CD4-positive, alpha-beta T cell treated with Interleukin-4 for 4 hours (primary cell): ENCODE data around the gene SLC1A5.
A peak's percentile ranks its signal among the peaks of the same experiment; 100 is the strongest.
"Not testable (repeated sequence)": the region's sequence is repeated elsewhere in the genome, so short reads cannot be mapped to it uniquely, and the experiment has no call there.

Source experiments
- DNase-seq: peaks from one replicate; pipeline ENCODE4 v3.0.0-alpha.2; 2020

The SLC1A5 gene

GRCh38 chr19:46788262-46788967 lies at the start of gene SLC1A5:
SLC1A5 (minus strand) TSS chr19:46788594; CDS start chr19:46787965, 629 bp downstream.
- DNase-seq: peak; percentile 97

DNA sequence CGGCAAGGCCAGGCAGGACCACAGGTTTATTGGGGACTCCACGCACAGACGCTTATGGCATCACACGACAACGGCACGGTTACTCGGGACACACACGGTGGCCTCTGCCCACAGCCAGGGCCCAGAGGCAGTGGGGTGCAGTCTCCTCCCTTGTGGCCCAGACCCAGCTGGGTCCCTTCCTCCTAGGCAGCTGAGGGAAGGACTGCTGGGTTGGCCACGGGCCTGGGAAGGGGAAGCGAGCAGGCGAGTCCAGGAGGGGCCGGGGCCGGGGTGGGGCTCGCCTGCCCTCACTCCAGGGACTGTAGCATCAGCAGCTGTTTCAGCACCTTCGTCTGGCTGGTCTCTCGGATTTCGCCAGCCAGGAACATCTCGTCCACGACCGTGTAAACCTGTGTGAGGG lies 49.8 kb upstream of the SLC1A5 start:
- no peak for DNase-seq

GRCh38 chr19:46834984-46835383 lies 46.6 kb upstream of the SLC1A5 start:
- no peak for DNase-seq

DNA sequence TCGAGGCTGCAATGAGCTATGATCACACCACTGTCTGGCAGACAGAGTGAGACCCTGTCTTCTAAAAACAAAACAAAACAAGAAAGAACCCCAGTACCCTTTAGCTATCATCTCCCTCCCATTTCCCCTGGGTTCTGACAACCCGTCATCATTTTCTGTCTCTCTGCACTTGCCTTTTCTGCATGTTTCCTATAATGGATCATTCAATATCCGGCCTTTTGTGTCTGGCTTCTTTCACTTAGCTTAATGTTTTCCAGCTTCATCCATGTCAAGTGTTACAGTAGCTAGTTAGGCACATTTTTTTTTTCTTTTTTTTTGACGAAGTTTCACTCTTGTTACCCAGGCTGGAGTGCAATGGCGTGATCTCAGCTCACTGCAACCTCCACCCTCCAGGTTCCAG lies 45.7 kb upstream of the SLC1A5 start:
- no peak for DNase-seq

GRCh38 chr19:46830864-46831263 lies 42.5 kb upstream of the SLC1A5 start:
- no peak for DNase-seq

DNA sequence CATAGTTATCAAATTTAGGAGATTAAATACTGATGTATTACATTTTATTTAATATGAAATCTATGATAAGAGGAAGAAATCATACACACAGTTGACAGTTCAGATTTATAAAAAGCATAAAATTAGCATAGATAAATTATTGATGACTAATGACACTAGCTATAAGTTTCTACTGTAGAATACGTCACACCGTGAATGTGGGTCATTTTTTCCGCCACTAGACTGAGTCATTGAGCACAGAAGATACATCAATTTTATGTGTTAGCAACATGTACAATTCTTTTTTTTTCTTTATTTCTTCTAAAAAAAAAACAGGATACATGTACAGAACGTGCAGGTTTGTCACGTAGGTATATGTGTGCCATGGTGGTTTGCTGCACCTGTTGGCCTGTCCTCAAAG lies 40.1 kb upstream of the SLC1A5 start:
- no peak for DNase-seq

DNA sequence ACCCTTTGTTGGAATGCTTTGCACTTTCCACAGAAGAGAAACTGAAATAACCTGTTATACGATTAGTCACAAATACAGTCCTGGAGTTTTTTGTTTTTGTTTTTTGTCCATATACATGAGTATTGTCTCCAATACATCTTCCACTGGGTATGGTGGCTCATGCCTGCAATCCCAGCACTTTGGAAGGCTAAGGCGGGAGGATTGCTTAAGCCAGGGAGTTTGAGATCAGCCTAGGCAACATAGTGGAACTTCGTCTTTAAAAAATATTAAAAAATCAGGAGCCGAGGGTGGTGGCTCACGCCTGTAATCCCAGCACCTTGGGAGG lies 37.3 kb upstream of the SLC1A5 start:
- DNase-seq: no peak

DNA sequence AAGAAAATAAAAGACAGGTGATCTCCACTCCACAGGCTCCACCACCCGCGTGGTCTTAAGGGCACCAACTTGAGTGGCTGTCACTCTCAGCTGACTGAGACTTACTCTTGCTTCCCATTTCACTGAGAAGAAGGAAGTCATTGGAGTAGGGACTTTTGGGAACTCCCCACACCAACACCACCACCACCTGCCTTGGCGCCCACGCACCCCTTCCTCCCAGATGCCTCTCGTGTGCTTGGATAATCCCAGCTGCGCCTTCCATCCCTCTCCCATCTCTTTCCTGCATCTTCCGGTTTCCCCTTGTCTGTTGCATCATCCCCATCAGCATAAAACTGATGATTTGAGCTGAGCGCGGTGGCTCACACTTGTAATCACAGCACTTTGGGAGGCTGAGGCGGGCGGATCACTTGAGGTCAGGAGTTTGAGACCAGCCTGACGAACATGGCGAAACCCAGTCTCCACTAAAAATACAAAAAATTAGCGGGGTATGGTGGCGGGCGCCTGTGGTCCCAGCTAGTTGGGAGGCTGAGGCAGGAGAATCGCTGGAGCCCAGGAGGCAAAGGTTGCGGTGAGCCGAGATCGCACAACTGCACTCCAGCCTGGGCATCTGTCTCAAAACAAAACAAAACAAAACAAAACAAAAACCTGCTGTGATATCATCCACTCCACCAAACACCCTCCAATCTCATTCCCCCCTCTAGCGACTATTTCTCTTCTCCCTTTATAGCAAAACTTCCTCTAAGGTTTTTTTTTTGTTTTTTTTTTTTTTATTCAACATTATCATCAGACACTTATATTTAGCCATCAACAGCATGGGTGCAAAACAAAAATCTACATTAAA lies 36.7 kb upstream of the SLC1A5 start:
- no peak for DNase-seq

- no peak for DNase-seq
Observed at GRCh38 chr19:46823049-46823448, 34.7 kb upstream of the SLC1A5 start.

GRCh38 chr19:46822410-46822787 lies 34.0 kb upstream of the SLC1A5 start:
- not testable (repeated sequence) for DNase-seq

DNA sequence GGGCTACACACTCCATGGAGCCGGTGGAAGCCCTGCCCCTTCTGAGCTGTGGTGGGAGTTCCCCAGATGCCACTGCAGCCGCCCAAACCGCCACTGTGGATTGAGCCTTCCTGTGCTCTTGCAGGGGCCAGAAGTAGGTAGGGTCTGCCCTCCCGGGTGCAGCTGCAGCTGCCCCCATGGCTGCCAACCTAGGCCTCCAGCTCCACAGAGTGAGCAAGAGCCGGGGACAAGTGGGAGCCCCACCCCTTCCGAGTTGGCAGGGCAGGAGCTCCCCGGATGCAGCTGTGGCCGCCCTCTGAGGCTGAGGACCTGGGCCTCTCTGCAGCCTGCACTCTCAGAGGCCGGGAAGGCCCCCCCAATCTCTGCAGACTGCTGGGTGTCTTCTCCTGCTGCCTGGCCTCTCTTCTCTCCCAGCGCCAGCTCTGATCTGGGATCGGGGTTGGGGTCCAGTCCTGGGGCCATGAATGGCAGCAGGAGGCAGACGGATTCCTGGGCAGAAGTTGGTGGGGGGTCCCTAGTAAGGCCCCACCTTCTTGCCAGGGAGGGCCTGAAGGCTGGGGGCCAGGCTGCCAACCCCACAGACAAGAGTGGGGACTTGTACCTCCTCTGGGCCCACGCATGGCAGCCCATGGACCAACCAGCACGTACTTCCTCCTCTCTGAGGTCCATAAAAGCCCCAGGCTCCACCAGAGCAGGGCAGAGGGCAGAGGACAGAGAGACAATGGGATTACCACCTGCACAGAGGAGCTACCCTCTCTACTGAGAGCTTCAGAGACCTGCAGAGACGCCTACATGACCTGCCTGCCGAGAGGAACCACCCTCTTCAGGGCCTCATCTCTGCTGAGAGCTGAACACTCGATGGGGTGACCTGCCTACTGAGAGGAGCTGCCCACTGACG lies 33.4 kb upstream of the SLC1A5 start:
- DNase-seq: peak; percentile 64

DNA sequence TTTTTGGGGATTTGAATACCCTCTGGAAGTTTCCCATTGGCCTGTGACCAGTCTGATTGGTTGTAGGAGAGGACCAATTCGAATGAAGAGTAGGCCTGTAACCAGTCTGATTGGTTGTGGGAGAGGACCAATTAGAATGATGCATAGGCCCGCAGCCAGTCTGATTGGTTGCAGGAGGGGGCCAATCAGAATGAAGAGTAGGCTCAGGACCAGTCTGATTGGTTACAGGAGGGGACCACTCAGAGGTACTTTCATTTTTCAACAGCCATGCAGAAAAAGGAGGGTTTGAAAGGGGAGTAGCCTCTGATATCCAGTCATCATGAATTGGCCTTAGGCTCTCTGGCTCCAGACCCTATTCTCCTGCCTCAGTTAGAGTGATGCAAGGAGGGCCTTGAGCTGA lies 30.4 kb upstream of the SLC1A5 start:
- no peak for DNase-seq

- DNase-seq: no peak
Observed at GRCh38 chr19:46815833-46816627, 27.6 kb upstream of the SLC1A5 start.

DNA sequence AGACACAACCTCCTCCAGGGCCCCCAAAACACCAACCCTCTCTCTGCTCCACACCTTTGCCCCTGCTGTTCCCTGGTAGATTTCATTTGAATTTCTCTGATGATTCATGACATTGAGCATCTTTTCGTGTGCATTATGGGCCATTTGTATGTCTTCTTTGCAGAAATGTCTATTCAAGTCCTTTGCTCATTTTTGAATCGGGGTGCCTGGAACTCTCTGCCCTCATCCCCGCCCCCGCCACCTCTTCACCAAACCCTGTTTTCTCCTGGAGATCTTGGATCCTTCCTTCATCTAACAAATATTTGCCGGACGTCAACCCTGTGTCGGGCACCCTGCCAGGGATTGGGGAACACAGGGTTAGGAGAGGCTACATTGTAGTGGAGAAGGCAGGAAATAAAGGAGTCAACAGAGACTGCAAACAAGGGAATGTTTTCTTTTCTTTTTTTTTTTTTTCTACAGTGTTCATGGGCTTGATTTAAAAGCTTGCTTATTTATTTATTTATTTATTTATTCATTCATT lies 25.5 kb upstream of the SLC1A5 start:
- no peak for DNase-seq

DNA sequence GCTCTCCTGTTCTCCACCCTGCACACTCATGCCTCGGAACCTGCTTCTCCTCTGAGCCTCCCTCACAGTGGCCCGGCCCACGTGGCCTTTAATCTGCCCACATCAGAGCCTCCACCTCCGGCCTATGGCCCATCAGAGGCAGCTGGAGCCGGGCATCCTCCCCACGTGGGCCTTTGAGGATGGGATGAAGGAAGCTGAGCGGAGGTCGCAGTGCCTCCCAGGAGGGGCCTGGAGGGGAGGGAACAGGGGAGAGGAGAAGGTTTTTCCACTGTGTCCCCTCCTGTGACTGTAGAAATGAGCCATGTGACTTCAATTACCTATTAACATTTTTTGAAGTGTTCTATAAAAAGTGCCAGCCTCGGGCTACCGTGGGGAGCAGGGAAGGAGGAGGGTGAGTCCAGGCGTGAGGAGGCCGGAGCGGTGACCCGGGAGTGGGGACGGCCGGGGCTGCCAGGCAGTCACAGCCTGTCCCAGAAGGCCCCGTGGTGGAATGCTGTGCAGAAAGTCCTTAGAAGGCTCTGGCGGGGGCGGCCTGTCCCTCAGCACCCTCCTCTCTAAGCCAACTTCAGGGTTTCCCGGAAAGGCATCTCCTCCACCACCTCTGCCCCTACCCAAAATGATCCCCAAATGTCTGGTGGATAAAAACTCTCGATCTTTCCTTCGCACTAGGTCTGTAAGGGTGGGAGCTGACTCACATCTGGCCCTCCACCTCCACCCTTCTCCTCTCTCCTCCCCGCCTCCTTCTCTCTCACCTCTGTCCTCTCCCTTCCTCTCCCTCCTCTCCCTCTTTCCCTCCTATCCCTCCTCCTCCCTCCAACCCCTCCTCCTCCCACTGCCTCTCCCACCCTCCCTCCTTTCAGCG lies 24.8 kb upstream of the SLC1A5 start:
- DNase-seq: no peak

DNA sequence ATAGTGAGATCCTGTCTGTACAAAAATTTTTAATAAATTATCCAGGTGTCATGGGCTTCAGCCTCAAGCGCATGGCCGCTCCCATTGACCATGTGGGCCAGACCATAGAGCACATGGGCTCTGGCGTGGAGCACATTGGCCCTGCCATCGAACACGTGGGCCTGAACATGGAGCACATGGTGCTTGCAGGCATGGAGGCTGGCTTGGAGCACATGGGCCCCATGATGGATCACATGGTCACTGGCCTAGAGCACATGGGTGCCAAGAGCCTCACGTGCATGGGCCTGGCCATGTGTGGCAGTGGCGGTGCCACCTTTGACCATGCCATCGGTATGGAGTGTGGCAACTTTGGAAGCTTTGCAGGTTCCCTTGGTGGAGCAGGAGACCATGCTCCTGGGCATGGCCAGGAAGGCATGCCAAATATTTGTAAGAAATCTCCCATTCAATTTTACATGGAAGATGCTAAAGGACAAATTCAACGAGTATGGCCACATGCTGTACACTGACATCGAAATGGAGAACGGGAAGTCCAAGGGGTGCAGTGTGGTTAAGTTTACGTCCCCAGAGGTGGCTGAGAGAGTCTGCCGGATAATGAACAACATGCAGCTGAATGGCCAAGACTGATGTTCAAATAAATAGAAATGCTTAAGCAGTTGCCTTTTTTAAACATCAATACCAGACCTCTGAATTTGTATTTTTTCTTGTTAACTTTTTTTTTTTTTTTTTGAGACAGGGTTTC lies 21.3 kb upstream of the SLC1A5 start:
- no peak for DNase-seq

DNA sequence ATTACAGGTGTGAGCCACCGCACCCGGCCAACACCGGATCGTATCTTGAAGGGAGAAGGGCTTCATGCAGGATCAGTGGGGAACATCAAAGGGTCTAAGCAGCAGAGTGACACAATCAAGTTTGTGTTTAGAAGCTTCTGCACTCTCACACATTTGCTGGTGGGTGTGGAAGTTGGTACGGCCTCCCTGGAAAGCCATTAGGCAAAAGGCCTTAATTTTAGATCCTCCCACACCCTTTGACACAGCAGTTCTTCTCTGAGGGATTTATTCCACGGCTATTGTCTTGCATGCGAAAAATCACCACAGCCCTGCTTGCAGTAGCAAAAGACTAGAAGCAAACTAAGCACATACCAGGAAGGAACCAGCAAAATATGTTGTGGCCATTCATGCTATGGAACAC lies 18.3 kb upstream of the SLC1A5 start:
- DNase-seq: no peak

DNA sequence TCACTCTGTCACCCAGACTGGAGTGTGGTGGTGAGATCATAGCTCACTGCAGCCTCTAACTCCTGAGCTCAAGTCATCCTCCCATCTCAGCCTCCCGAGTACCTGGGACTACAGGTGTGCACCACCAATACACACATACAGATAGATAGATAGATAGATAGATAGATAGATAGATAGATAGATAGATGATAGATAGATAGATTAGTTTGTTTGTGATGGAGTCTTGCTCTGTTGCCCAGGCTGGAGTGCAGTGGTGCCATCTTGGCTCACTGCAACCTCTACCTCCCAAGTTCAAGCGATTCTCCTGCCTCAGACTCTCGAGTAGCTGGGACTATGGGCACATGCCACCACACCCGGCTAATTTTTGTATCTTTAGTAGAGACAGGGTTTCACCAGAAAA lies 16.0 kb upstream of the SLC1A5 start:
- DNase-seq: not testable (repeated sequence)

- DNase-seq: no peak
Observed at GRCh38 chr19:46803555-46803954, 15.2 kb upstream of the SLC1A5 start.

DNA sequence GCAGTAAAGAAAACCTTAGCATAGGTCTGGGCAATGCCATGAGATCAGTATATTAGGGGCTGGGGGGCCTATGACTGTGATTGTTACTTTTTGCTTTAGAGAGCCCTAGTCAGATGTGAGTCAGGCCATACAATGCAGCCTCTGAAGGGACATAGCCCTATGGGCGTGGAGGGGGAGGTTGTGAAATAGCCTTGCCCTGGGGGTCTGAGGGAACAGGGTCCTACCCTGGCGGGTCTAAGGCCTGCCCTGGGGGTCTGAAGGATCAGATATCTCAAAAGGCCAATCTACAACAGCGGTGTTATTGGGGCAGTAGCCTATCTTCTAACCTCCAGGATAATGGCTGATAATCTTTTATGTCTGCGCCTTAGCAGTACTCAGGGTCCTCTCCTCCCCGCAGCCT lies 13.8 kb upstream of the SLC1A5 start:
- no peak for DNase-seq

DNA sequence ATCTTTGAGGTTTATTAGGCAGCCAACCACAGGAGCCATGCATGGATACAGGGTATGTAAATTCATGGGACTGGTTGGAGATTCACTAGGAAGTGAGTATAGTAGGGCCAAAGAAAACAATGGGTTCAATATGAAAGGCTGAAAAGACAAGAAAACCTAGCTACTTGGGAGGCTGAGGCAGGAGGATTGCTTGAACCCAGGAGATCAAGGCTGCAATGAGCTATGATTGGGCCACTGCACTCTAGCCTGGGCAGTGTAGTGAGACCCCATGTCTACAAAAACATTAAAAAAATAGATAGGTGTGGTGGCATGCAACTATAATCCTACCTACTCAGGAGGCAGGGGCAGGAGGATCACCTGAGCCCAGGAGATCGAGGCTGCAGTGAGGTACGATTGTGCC lies 10.3 kb upstream of the SLC1A5 start:
- no peak for DNase-seq
